ENCODE results near the gene PRR5. TPM values are rescaled to one million over a fixed set of nuclear protein-coding genes. Genes with fewer than 3 reads are reported as not detected.

PRR5 gene
- total and polyA plus RNA-seq, 2 donors from 2014 or later: 24.0 to 46.0 TPM

DNA sequence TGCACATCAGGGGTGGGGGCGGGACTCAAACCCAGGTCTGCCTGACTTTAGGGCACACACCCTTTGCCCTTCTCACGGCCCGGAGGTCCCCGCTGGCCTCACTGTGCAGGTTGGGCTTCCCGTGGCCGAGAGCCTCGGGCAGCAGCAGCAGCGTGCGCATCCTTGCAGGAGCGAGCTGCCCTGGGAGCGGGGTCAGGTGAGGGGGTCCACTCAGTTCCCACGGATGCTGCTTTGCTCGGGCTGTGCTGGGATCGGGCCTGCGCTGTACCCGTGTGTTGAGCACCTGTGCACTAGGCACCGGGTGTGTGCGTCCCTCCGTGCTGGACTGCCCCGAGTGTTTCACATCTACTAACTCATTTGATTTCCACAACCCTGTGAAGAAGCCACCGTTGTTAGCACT, 25.1 kb downstream of the PRR5 start:
- Histone ChIP-seq H3K9ac (ENCODE audit: low read length in 3 of 3) (no peak overlapping the region), H3K9me3 (ENCODE audit: control insufficient read depth in 2 of 3, insufficient read depth in 1 of 3, low read length in 3 of 3) (no peaks in the 10 kb centered on the region), H3K4me3 (ENCODE audit: low read length in 3 of 3) (no peak overlapping the region), H3K27me3 (ENCODE audit: control insufficient read depth, insufficient read depth, low read length) (no peaks in the 10 kb centered on the region), H3K4me1 (ENCODE audit: control insufficient read depth in 2 of 3, insufficient read depth in 2 of 3, low read depth in 1 of 3, low read length in 3 of 3) (peaks cover 0 to 13% (median 0%) of the 10 kb centered on the region in 3 donors), H3K36me3 (ENCODE audit: control insufficient read depth in 2 of 3, insufficient read depth in 3 of 3, low read length in 3 of 3) (peaks cover 0 to 20% (median 0%) of the 10 kb centered on the region in 3 donors), H3K27ac (ENCODE audit: low read depth in 2 of 2, low read length in 2 of 2) (no peak overlapping the region)
- FAIRE-seq (no peak), DNase-seq (no peak)
- intact Hi-C loops (cut with DNase I): no loop called here
- TF ChIP-seq, protein P1, sequence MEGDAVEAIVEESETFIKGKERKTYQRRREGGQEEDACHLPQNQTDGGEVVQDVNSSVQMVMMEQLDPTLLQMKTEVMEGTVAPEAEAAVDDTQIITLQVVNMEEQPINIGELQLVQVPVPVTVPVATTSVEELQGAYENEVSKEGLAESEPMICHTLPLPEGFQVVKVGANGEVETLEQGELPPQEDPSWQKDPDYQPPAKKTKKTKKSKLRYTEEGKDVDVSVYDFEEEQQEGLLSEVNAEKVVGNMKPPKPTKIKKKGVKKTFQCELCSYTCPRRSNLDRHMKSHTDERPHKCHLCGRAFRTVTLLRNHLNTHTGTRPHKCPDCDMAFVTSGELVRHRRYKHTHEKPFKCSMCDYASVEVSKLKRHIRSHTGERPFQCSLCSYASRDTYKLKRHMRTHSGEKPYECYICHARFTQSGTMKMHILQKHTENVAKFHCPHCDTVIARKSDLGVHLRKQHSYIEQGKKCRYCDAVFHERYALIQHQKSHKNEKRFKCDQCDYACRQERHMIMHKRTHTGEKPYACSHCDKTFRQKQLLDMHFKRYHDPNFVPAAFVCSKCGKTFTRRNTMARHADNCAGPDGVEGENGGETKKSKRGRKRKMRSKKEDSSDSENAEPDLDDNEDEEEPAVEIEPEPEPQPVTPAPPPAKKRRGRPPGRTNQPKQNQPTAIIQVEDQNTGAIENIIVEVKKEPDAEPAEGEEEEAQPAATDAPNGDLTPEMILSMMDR (IDR thresholded peaks at IDR 0.05; ENCODE audit: borderline replicate concordance, extremely low read depth, insufficient read depth): no peak

DNA sequence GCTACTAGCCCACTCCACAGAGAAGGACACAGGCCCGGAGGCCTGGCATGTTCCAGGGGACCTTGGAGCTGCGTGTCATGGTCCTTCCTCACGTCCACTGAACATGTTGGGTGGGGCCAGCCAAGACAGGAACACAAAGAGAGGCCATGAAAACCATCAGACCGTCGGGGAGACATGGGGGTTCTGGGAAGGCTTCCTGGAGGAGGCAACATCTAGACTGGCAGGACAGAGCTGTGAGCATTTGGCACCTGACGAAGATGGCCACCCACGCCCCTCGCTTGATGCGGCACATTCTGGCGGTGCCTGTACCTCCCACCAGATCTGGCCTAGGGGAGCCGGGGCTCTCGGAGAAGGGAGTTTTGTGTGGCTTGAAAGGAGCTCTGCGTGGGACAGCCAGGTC, 25.7 kb downstream of the PRR5 start:
- no peak overlapping the region for H3K9ac ChIP-seq (ENCODE audit: low read length in 3 of 3)
- H3K9me3 ChIP-seq (ENCODE audit: control insufficient read depth in 2 of 3, insufficient read depth in 1 of 3, low read length in 3 of 3): no peaks in the 10 kb centered on the region
- H3K4me1 ChIP-seq (ENCODE audit: control insufficient read depth in 2 of 3, insufficient read depth in 2 of 3, low read depth in 1 of 3, low read length in 3 of 3): peaks cover 0 to 13% (median 0%) of the 10 kb centered on the region in 3 donors
- H3K36me3 ChIP-seq (ENCODE audit: control insufficient read depth in 2 of 3, insufficient read depth in 3 of 3, low read length in 3 of 3): peaks cover 2 to 24% (median 3%) of the 10 kb centered on the region in 3 donors
- FAIRE-seq (no peak), DNase-seq (no peak)
- H3K27ac ChIP-seq (ENCODE audit: low read depth in 2 of 2, low read length in 2 of 2): no peak overlapping the region
- H3K27me3 ChIP-seq (ENCODE audit: control insufficient read depth, insufficient read depth, low read length): no peaks in the 10 kb centered on the region
- TF ChIP-seq, protein P1 (IDR thresholded peaks at IDR 0.05; ENCODE audit: borderline replicate concordance, extremely low read depth, insufficient read depth): no peak
- intact Hi-C loops (cut with DNase I): no loop called here
- H3K4me3 ChIP-seq (ENCODE audit: low read length in 3 of 3): no peak overlapping the region

DNA sequence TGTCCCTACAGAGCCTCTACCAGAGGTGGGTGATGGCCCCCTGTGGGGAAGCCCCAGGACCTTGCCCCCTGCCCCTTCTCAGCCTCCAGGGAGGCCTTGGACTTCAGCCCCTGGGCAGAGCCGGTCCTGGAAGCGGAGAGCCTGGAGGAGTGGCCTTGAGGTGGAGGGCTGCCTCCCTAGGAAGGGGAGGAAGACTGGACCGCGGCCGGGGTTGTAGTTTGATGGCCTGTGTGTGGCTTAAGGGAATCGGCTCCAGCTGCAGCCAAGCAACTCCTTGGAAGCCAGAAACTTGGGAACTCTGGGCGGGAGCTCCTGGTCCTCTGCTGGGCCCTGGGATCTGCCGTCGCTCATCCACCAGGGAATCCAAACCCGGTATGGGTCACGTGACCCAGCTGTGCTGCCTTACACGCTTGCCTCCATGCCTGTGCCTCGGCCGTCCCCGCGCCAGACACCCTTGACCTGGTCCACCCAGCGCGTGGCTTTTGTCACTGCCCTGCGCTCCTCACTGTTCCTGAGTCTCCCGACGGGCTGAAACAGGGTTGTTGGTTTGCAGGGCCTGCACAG, 26.8 kb downstream of the PRR5 start:
- H3K4me3 ChIP-seq (ENCODE audit: low read length in 3 of 3): no peak overlapping the region

More for the DNA sequence above, 26.8 kb downstream of the PRR5 start:
- DNase-seq (peak in 3 of 5 donors; percentile 37 to 76 (median 68)), FAIRE-seq (no peak)
- H3K27me3 ChIP-seq (ENCODE audit: control insufficient read depth, insufficient read depth, low read length): no peaks in the 10 kb centered on the region
- H3K36me3 ChIP-seq (ENCODE audit: control insufficient read depth in 2 of 3, insufficient read depth in 3 of 3, low read length in 3 of 3): peaks cover 2 to 25% (median 3%) of the 10 kb centered on the region in 3 donors
- H3K9me3 ChIP-seq (ENCODE audit: control insufficient read depth in 2 of 3, insufficient read depth in 1 of 3, low read length in 3 of 3): no peaks in the 10 kb centered on the region
- no peak overlapping the region for H3K9ac ChIP-seq (ENCODE audit: low read length in 3 of 3)
- intact Hi-C loops (cut with DNase I): no loop called here
- TF ChIP-seq, protein P1 (IDR thresholded peaks at IDR 0.05; ENCODE audit: borderline replicate concordance, extremely low read depth, insufficient read depth): no peak
- peak overlapping the region in 1 of 2 donors; percentile 22 for H3K27ac ChIP-seq (ENCODE audit: low read depth in 2 of 2, low read length in 2 of 2)
- peaks cover 0 to 13% (median 0%) of the 10 kb centered on the region in 3 donors for H3K4me1 ChIP-seq (ENCODE audit: control insufficient read depth in 2 of 3, insufficient read depth in 2 of 3, low read depth in 1 of 3, low read length in 3 of 3)
